DOHH2 (cell line): ENCODE data around the gene MAP3K9.
"Not testable (repeated sequence)": the region's sequence is repeated elsewhere in the genome, so short reads cannot be mapped to it uniquely, and the experiment has no call there.

Experiments used
- CTCF ChIP-seq: fragments of 200-600 bp; sonication (generic); IDR thresholded peaks from one replicate; pipeline ENCODE4 v1.5.1; 2014; ENCODE audit warnings: antibody characterized with exemption, mild to moderate bottlenecking, low read depth, low read length; ENCODE audit not compliant: poor library complexity, severe bottlenecking
- EZH2phosphoT487 ChIP-seq: fragments of 200-600 bp; sonication (generic); IDR thresholded peaks from 2 replicates; pipeline ENCODE4 v1.6.1; 2017; ENCODE audit warnings: borderline replicate concordance, mild to moderate bottlenecking, antibody characterized with exemption, low read length, moderate library complexity, mixed read lengths

GRCh38 chr14:70853658-70854057, 44.3 kb upstream of the MAP3K9 start:
- TF ChIP-seq CTCF, EZH2phosphoT487: not testable (repeated sequence)
